IPS-NIHi7 (cell line): ENCODE measurements around the gene NOS1AP.
"Not testable (repeated sequence)": the region's sequence is repeated elsewhere in the genome, so short reads cannot be mapped to it uniquely, and the experiment has no call there.

Source experiments
- DNase-seq: peaks from one replicate; pipeline ENCODE4 v3.0.0; 2012; ENCODE audit warnings: mixed read lengths; ENCODE audit errors: extremely low spot score

The NOS1AP gene

DNA sequence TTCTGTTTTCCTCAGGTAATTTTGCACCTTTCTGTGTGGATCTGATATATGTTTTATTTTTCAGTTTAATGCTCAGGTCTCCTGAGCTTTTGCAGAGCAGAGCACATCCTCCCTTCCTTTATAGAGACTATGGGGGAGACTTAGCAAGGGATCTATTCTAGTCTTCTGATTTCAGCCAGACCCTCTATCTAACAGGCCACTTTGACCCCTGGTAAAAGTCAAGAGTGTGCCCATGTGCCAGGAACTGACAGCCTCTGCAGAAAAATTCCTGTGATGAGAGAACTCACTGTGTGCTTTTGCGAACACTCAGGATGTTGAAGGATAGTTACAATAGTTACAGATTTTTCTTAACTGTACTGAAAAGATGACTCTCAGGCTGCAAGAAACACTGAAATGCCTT, 123.3 kb downstream of the NOS1AP start:
- DNase-seq: no peak

DNA sequence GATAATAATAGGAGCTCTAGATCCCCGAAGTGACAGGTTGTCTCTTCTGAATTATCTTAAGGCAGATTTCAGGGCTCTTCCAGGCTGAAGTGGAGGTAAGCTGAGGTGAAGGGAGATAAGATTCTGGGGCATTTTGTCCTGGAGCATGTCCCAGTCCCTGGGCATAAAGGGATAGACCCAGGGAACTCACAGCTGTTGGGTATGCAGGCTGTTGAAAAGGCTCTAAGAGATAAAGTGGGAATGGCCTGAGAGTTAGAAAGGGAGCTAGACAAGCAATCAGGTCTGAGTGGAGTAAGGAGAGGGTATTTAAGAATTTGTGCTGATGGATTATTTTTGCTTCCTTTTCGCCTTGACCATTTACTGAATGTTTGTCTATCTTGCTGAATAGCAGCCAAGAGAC, 123.7 kb downstream of the NOS1AP start:
- no peak for DNase-seq

- DNase-seq: no peak
Measured at GRCh38 chr1:162193815-162194214, 124.3 kb downstream of the NOS1AP start.

- DNase-seq: no peak
Measured at GRCh38 chr1:162195567-162195966, 126.1 kb downstream of the NOS1AP start.

GRCh38 chr1:162196387-162196786, 126.9 kb downstream of the NOS1AP start:
- no peak for DNase-seq

- DNase-seq: no peak
Measured at GRCh38 chr1:162197041-162197531, 127.6 kb downstream of the NOS1AP start.

DNA sequence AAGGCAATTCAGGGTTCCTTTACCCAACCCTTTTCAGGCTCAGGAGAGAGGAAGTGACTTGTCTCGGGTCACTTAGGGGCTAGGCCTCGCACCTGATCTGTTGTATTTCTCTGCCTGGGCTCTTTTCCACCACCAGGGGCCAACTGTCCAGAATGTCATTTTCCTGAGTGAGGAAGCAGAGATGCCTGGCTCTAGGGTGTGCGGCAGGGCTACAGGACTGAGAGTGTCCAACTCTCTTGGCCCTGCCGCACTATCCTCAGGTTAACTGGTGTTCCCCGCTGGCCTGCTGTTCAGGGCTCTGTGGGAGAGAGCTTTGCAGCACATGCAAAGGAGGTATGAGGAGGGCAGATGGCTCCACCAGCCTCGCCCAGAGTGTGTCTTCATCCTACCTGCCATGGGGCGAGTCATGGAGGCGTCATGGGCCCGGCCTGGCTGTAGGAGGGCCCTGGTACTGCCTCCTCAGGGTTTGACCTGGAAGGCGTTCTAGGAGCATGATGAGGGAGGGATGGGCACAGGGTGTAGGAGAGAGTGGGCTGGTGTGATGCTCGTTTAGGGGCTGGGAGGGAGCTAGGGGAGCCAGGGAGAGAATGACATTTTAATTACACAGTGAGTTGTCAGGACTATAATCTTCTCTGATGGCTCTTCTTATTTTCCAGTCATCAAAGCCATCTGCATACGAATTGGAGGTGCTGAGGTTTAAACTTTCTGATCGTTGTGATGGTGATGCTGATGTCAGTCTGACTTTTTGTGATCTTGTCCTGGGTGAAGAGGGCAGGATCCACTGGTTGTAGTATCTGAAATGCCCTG, 128.3 kb downstream of the NOS1AP start:
- DNase-seq: peak; percentile 54

GRCh38 chr1:162200096-162200847, 130.8 kb downstream of the NOS1AP start:
- no peak for DNase-seq

DNA sequence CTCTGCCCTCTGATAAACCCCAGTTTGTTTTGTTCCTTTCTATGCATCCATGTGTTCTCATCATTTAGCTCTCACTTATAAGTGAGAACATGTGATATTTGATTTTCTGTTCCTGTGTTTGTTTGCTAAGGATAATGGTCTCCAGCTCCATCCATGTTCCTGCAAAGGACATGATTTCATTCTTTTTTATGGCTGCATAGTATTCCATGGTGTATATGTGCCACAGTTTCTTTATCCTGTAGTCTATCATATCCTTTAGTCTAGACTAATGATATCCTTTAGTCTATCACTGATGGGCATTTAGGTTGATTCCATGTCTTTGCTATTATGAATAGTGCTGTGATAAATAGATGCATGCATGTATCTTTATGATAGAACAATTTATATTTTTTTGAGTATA, 131.6 kb downstream of the NOS1AP start:
- not testable (repeated sequence) for DNase-seq

DNA sequence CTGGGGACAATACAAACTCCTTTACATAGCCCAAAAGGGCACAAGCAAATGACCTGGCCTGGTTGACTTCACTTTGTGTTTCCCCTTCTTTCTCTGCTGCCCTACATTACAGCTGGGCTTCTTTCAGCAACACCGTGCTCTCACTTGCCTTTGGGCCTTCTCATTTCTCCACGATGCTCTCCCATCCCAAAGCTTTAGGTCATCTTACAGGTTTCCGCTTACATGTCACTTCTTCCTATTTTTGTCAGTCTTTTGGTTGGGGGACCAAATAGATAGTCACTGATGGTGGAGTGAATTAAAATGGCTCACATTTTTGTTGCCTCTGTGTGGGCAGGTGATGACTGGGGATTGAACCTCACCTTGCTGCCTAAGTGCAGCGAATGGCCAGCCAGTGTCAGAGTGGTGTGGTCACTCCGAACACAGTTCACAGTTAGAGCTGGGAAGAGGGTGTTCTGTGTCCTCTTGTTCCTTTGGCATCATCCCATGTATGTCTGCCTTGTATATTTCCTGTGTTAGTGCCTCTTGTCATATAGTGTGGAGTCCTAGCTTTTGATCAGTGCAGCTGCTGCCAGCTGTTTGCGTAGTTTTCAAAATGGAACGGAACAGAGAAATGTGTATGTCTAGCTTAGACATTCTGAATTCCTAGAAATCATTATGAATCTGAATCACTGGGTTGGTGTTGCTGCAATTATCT, 134.8 kb downstream of the NOS1AP start:
- DNase-seq: no peak

DNA sequence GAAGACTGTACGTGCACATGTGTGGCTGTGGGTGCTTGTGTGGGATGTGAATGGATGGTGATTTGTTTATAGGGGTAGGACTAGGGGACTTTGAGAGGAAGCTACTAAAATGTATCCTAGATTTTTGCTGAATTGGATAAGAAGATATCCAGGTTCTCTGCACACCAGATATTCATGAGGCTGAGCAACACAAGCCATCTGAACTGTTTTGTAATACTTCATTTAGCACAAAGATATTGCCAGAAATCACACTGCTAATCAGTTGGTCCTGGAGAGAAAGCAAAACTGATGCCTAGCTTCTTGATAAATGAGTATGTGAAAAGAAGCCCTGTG, 135.3 kb downstream of the NOS1AP start:
- DNase-seq: no peak

DNA sequence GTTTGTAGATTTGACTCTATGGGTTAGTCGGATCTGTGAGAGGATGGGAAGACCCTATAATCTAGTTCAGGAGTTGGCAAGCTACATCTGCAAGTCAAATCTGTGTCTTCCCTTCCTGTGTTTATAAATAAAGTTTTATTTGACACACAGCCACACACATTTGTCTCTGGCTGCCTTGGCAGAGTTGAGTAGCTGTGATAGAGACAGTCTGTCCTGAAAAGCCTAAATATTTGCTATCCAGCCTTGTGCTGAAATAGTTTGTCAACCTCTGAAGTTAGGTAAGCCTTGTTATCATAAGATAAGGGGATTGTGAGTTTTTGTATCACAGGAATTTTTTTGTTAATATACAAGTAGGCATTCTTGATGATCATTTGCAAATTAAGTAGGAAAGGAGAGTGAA, 136.8 kb downstream of the NOS1AP start:
- no peak for DNase-seq

GRCh38 chr1:162206749-162207635, 137.5 kb downstream of the NOS1AP start:
- DNase-seq: no peak

DNA sequence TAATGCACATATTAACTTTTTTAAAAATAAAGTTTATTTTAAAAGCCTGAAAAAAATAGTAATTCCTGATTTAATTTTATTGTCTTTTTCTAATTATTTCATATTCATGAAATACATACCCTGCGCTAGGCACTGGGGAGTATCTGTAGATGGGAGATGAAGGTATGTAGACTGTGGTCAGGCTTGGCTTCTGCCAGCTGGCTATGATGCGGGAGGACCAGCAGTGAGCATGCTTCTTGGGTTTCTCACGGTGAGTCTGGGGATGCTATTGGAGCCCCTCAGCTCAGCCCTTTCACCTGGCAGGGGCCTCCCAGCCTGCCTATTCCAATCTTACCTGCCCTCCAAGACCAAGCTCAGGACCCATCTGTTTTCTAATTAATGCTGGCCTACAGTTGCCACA, 138.4 kb downstream of the NOS1AP start:
- no peak for DNase-seq

GRCh38 chr1:162210196-162210595, 140.7 kb downstream of the NOS1AP start:
- no peak for DNase-seq

DNA sequence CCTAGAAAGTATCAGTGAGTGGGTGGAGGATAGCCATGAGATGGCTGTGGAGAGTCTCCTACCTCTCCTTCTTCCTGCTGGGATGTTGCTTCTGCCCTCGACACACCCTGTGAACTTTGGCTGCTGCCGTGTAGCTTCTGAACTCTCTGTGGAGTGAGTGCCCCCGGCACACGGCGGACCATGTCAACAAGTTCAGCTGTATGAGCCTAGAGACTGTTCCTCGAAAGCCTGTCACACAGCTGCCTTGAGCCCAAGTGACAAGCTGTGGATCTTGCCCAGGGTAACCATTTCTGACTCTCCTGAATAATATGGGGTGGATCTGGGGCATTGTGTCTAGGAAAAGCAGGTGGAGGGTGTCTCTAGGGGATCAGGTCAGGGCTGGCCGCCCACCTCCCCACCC, 143.2 kb downstream of the NOS1AP start:
- no peak for DNase-seq

GRCh38 chr1:162213281-162213912, 143.9 kb downstream of the NOS1AP start:
- DNase-seq: no peak

DNA sequence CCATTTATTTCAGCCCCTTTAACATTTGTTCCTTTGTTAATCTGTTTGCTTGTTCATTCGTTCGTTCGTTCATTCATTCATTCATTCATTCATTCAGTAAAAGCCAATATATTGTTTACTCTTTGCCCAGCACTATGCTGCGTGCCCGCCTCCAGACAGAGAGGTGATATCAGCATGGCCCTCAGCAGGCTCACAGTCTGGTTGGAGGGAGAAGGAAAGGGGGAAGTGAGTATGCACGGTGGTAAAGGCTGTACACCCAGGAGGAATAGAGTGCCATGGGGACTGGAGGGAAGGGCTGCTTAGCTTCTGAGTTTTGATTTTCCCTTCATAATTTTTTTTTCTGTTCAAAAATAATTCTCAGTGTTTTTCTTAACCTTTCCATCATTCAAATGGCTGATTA, 144.7 kb downstream of the NOS1AP start:
- DNase-seq: no peak

GRCh38 chr1:162215902-162216301, 146.4 kb downstream of the NOS1AP start:
- DNase-seq: peak; percentile 60

- DNase-seq: no peak
Measured at GRCh38 chr1:162216604-162217003, 147.1 kb downstream of the NOS1AP start.

DNA sequence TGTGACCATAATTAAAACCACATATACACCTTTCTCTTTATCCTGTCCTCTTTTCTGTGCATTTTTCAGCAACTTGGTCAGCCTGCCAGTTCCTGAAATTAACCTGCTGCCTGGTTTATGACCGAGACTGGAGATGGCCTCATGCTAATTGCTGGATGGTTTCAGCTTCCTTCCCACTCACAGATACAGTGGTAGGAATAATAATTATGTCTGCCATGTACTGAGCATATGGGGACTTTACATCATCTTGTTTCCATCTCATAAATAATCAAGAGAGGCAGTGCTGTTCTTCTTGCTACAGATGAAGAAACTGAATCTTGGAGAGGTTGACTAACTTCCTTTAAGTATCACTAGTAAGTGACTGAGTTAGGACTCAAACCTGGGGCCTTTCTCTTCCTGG, 148.2 kb downstream of the NOS1AP start:
- no peak for DNase-seq
